Measurements from ENCODE around the gene HHIPL2. TPM values are rescaled to one million over a fixed set of nuclear protein-coding genes. Genes with fewer than 3 reads are reported as not detected.
"Not testable (repeated sequence)": the region's sequence is repeated elsewhere in the genome, so short reads cannot be mapped to it uniquely, and the experiment has no call there.

The HHIPL2 gene
- total RNA-seq, 4 donors from 2014 or later, result not detected

DNA sequence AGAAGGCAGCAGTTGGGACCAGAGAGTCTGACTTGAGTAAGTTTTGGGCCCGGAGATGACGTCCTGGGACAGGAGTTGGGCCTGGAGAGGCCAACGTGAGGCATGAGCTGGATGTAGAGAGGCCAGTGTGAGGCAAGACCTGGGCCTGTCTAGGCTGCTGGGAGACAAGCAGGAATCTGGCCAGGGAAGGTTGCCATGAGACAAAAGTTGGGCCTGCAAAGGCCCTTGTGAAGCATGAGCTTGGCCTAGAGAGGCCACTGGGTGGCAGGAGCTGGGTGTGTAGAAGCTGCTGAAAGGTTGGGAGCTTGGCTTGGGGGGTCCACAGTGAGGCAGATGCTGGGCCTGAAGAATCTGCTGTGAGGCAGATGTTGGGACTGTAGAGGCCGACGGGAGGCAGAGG is 71.5 kb downstream of the HHIPL2 start:
- DNase-seq; ATAC-seq; in situ Hi-C loops (cut with MboI; ENCODE audit: low sequenced_read_pairs in 4 of 4): not testable (repeated sequence)

DNA sequence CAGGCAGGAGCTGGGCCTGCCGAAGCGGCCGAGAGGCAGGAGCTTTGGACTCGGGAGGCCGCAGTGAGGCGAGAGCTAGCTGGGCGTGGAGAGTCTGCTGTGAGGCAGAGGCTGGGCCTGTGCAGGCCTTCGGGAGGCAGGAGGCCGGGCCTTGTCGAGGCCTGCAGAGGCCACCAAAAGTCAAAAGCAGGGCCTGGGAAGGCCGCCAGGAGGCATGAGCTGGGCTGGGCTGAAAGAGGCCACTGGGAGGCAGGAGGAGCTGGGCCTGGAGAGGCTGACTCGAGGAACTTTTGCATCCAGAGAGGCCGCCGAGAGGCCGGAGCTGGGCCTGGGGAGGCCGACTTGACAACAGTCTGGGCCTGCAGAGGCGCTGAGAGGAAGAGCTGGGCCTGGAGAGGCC is 74.2 kb downstream of the HHIPL2 start:
- DNase-seq; H3K9me3 ChIP-seq; H3K27me3 ChIP-seq; H3K4me1 ChIP-seq; H3K4me3 ChIP-seq; intact Hi-C loops (cut with DNase I; ENCODE audit: low total_unique reads); ATAC-seq; H3K27ac ChIP-seq; H3K36me3 ChIP-seq: not testable (repeated sequence)
- in situ Hi-C loops (cut with MboI; ENCODE audit: low sequenced_read_pairs in 4 of 4), result loop anchor here in 3 of 4 donors (25.0 kb wide), 3 partner anchors 614 to 1611 kb away; partner anchors contain the start of gene DUSP10 (in 2 of the 3)

More for the DNA sequence above, 71.5 kb downstream of the HHIPL2 start:
- H3K4me3 ChIP-seq; H3K27me3 ChIP-seq; H3K27ac ChIP-seq; H3K4me1 ChIP-seq; H3K36me3 ChIP-seq; intact Hi-C loops (cut with DNase I; ENCODE audit: low total_unique reads); H3K9me3 ChIP-seq: not testable (repeated sequence)

DNA sequence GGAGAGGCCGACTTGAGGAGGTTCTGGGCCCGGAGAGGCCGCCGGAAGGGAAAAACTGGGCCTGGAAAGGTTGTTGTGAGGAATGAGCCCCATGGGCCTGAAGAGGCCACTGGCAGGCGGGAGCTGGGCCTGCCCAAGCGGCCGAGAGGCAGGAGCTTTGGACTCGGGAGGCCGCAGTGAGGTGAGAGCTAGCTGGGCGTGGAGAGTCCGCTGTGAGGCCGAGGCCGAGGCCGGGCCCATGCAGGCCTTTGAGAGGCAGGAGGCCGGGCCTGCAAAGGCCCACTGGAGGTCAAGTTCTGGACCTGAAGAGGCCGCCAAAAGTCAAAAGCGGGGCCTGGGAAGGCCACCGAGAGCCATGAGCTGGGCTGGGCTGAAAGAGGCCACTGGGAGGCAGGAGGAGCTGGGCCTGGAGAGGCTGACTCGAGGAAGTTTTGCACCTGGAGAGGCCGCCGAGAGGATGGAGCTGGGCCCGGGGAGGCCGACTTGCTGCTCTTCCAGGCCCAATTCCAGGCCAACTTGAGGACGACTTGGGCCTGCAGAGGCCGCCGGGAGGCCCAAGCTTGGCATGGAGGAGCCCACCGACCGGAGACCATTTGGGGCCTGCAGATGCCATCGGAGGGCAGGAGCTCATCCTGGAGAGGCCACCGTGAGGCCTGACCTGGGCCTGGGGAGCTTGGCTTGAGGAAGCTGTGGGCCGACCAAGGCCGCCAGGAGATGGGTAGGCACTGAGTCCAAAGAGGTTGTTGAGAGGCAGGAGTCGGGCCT is 74.9 kb downstream of the HHIPL2 start:
- H3K4me1 ChIP-seq; ATAC-seq; intact Hi-C loops (cut with DNase I; ENCODE audit: low total_unique reads); H3K4me3 ChIP-seq; DNase-seq; H3K36me3 ChIP-seq; H3K9me3 ChIP-seq; H3K27me3 ChIP-seq; H3K27ac ChIP-seq: not testable (repeated sequence)
- in situ Hi-C loops (cut with MboI; ENCODE audit: low sequenced_read_pairs in 4 of 4), result loop anchor here in 3 of 4 donors (25.0 kb wide), 3 partner anchors 614 to 1611 kb away; partner anchors contain the start of gene DUSP10 (in 2 of the 3)

Other genes starting within 250 kb of the HHIPL2 start
- gene TAF1A, start 41.8 kb upstream of the HHIPL2 start, total RNA-seq, result 1 to 10 TPM; 1.5 to 3.4 (median 1.6) TPM
- 10 to 100 TPM; 24.1 to 75.3 (median 47.9) TPM for gene MIA3, start 70.0 kb upstream of the HHIPL2 start, total RNA-seq
- gene AIDA, start 164.4 kb upstream of the HHIPL2 start, total RNA-seq, result 10 to 100 TPM; 19.6 to 32.8 (median 25.8) TPM
- 10 to 100 TPM; 40.7 to 80.2 (median 51.4) TPM for gene BROX, start 164.5 kb upstream of the HHIPL2 start, total RNA-seq
- gene FAM177B, start 189.1 kb upstream of the HHIPL2 start, total RNA-seq, result under 1 TPM in 1 of 4 donors, not detected in 3; 0.39 TPM